Fibroblast of peridontal ligament (primary cell): ENCODE results near the gene PRIM2.
"Not testable (repeated sequence)": the region's sequence is repeated elsewhere in the genome, so short reads cannot be mapped to it uniquely, and the experiment has no call there.

Experiments
- DNase-seq: peaks from one replicate; pipeline ENCODE4 v3.0.0-alpha.2; 2010; ENCODE audit errors: extremely low read depth

PRIM2 gene

DNA sequence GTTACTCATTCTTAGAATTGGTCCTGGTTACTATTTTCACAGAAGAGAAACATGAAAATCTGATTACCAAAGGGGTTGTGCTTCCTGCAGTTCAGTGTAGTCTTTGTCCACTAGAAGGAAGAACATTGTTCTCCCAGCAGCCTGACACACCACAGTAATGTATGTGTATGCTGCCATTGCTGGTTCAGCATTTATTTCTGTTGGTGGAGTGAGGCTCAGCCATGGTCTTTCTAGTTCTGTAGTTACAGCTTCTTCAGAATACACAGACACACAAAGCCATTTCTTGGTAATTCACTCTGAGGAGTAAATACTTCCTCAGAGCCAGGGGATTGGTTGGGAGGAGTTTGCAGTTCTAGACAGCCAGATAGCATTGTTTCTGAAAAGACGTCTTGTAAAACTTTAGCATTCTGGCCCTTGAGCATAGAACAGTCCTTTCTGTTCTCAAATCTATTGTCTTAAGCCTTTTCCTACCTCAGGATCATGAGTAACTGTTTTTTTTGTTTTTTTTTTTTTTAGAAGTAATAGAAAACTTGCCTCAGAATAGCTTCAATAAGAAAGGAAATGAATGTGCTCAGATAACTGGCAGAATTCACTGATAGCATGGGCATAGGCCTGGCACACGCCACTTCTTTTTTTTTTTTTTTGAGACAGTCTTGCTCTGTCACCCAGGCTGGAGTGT lies 128.5 kb downstream of the PRIM2 start:
- peak; percentile 27 for DNase-seq

DNA sequence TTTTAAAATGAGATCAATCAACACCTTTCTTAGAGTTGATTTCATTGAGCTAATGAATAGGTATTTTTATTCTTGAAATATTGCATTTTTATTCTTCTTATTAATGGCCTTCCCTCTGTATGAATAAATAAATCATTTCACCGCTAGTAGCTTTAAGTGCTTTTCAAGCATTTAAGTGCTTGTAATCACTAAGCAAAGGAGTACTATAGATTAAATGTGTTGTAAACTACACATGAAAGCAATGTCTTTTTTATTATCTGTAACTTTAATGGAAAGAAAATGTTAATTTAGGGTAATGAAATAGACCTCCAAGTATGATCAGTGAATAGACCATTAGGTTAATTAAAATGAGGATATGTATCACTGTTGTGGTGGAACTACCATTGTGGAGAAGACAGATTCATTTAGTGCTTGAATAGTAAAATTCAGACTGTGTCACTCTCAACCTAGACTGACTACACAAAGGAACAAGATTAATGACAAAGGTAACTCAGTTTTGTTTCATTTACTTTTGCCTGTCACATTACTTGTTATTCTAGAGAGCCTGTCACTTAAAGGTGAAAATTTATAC lies 132.2 kb downstream of the PRIM2 start:
- DNase-seq = not testable (repeated sequence)

DNA sequence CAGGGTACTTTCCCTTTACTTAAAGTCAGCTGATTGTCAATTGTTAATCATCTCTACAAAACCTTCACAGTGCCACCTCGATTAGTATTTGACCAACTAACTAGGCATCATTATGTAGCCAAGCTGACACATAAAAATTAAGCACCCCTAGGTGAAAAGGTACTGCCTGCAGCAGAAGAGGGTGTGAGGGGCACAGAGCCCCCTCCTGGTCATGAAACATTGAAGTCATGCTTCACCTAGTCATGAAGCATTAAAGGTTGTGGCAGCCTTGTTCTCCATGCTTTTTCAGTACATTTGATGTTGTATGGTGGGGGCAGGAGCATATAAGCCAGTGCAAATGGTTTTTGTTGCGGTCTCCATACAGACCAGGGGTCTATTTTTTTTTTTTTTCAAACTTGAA lies 142.4 kb downstream of the PRIM2 start:
- DNase-seq = not testable (repeated sequence)

DNA sequence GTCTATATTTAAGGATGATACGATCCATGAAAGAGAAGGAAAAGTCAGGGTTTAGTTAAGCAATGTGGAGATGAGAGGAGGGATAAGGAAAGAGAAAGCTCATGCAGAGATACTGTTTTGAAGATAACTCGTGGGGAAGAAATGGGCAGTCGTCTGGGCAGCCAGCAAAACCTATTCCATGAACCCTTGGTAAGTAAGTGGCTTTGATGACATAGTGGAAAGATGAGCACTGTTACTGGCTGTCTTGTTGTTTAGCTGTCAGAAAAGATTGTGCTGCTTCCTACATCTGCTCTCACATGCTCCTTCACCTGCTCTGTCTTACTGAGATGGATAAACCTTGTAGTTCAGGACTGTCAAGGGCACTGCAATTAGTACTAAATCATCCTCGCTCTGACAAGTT lies 143.6 kb downstream of the PRIM2 start:
- DNase-seq = not testable (repeated sequence)

DNA sequence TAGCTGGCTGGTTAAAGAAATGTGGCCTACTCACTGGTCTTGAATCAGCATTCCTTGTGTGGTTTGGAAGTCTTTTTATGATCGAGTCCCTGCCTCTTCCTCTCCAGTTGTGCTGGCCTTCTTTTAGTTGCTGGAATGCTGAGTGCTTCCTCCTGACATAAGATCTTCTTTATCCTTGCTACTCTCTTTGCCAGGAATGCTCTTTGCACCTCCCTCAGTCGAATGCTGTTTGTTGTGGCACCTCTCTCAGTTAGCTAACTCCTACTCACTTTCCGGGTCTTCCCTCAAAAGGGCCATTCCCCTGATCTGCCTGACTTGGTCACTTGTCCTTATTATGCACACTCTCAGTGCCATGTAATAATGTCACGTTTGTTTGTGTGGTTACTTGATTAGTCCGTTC lies 146.4 kb downstream of the PRIM2 start:
- DNase-seq = not testable (repeated sequence)

DNA sequence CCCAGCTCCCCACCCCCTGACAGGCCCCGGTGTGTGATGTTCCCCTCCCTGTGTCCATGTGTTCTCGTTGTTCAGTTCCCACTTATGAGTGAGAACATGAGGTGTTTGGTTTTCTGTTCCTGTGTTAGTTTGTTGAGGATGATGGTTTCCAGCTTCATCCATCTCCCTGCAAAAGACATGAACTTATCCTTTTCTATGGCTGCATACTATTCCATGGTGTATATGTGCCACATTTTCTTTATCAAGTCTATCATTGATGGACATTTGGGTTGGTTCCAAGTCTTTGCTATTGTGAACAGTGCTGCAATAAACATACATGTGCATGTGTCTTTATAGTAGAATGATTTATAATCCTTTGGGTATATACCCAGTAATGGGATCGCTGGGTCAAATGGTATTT lies 148.5 kb downstream of the PRIM2 start:
- DNase-seq = not testable (repeated sequence)

DNA sequence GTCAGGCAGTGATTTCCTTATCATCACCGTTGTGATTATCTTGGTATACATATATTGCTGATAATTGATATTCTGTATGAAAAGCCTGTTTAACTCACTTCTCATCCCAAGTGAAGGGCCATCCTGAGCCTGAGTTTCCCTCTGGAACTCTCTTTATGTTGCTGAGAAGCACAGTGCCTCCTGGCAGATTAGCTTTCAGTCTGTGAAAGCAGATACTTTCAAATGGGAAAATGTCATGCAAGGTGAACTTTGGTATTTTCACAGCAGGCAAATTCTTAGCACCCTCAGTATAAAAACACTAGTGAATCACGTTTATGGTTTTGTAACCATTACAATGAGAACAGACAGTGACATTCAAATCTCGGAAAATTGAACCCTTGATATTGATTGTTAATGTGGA lies 151.6 kb downstream of the PRIM2 start:
- DNase-seq = peak; percentile 25

DNA sequence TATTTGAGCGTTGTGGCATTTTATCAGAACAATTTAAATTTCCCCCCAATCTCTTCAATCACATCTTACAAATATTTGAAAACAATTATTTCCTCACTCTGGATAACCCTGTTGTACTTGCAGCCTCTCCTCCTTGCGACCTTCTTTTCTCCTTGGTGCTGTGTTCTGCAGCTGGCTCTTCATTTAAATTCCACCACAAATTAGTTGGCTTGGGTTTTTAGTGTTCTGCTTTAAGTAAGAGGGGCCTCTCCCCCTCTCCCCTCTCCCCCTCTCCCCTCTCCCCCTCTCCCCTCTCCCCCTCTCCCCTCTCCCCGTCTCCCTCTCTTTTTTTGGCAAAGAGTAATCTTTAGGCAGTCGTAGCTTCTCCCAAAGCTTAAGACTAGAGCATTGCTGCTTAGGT lies 152.7 kb downstream of the PRIM2 start:
- not testable (repeated sequence) for DNase-seq

DNA sequence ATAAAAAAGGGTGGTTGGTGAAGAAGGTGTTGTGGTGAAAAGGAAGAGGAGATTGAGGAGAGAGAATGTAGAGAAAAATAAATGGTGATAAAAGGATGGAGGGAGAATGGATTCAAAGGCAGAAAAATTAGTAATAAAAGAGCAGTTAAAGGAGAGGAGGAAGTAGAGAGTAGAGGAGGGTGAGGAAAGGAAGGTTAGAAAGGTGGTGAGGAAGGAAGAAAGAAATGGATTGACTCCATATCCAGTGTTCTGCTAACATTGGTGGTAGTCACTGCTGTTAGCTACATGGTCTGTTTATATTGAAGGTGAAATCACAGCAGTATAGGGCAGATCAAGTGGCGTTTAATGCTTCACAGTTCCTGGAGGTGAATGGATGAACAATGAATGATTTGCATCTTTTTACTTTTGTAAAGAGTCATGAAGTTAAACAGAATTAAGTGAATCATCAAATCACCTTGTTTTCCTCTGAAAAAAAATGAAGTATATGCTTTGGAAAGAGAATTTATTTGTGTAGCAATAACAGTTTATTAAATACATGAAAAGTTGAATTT lies 154.0 kb downstream of the PRIM2 start:
- DNase-seq = not testable (repeated sequence)

DNA sequence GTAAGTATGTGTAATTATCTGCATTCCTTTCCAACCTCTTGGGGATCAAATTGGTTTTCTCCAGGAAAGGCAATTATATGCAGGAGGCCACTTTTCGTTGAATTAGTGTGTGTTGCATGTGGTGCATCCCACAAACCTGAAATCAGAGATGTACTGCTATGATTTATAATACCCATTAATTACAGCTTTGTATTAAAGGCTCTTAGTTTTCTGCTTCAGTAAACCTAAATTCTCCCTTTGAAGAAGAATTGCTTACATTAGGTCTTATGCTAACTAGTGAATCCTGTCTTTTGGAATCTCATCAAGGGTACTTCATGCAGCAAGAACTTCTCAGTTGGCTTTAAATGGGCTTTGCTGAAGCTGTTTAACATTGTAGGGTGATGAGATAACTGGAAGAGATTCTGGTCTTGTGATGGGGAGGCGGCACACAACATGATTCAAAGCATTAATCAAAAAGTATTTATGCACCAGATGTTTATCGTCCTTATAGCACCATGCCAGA lies 155.5 kb downstream of the PRIM2 start:
- peak; percentile 99 for DNase-seq

DNA sequence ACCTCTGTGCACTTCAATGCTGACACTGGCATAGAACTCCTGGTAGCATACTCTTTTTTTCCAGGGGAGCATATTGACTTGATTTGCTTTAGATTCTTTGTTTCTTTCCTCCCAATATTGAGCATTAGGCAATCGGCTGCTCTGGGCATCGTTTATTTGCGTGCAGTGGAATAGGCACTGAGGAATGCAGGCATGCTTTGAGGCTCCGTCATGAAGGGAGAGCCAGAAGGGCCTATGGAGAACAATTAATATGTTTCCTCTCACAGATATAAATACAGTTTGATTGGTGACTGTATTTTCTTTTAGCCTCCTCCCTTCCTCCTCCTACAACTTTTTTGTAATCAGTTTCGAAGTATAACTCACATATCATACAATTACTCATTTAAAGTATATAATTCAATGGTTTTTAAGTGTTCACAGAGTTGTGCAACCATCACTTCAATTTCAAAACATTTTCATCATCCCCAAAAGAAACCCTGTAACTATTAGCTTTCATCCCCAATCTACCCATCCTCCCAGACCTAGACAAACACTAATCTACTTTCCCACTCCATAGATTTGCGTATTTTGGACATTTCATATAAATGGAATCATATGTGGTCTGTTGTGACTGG lies 157.5 kb downstream of the PRIM2 start:
- peak; percentile 97 for DNase-seq

DNA sequence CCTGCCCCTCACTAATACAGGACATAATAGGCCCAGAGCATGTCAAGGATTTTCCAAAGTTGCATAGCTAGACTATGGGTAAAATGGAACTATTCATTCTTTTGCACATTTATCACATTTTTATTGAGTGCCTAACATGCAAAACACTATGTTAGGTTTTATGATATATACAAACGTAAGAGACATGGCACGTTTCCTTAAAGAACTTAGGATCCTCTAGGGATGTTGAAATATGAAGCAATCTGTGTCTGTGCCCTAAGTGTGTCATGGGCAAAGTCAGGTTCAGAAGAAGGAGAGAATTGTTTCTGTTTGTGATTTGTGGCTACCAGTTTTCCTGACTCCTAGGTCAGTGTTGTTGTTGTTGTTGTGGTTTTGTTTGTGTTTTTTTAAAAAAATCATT lies 158.2 kb downstream of the PRIM2 start:
- peak; percentile 63 for DNase-seq

DNA sequence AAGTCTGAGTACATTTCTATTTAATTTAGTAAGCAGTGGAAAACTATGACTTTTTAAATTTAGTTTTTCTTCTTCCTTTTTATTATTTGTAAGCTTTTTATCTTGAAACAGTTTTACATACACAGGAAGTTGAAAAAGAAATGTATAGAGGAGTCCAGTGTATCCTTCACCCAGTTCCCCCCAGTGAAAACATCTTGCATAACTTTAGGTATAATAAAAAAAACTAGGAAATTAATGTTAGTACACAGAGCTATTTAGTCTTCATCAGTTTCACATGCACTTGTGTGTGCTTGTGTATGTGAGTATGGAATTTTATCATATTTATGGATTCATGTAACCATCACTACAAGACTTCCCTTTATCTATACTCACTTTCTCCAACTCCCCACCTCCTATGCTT lies 162.8 kb downstream of the PRIM2 start:
- DNase-seq = not testable (repeated sequence)

DNA sequence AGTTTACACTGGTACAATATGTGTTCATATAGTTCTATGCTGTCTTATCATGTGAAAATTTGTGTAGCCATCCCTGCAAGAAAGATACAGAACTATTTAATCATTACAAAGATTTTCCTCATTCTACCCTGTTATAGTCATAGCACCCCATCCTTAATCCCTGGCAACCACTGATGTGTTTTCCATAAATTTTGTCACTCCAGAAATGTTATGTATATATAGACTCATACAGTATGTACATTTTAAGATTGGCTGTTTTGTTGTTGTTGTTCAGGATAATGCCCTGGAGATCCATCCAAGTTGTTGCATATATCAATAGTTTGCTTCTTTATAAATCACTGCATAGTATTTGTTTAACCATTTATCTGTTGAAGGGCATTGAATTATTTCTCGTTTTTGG lies 163.7 kb downstream of the PRIM2 start:
- not testable (repeated sequence) for DNase-seq

DNA sequence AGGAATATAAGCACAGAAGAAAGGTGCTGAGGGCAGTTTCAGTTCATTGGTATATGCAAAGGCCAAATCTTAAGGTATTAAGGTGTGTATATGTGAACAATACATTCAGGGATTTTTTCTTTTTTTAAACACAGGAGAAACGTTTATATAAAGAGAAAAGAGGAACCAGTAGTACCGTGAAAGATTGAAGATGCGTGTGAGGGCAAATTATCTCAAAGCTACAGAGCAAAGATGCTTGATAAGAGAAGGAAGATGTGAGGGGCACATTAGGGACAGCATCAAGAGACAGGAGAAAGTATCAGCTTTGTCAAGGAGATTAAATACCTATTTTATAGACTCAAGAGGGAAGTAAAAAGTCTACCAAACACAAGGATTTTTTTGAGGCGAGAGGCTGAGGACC lies 165.0 kb downstream of the PRIM2 start:
- not testable (repeated sequence) for DNase-seq

DNA sequence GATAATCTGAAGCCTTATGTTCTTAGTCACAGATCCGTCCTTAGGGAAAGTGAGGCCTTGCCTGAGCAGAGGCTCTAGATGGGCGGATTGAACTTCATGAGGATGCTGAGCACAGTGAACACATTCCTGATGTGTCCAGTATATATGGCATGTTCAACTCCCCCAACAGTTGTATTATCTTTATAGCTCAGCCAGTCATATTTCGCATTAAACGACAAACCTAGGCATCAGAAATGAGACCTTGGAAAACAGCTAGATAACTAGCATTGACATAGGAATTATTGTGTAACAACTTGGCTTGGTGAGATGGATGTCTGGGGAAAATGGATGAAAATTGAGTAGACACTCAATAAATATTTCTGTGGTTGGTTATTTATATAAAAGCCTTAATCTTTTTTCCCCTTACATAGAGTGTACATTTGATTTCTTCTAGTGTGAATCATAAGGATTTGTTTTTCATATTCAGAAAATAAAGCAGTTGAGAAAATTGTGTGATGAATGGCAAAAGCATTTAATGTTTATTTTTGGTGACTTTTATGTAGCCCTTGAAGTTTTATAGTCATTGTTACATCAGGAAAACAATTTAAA lies 169.2 kb downstream of the PRIM2 start:
- DNase-seq = peak; percentile 69

DNA sequence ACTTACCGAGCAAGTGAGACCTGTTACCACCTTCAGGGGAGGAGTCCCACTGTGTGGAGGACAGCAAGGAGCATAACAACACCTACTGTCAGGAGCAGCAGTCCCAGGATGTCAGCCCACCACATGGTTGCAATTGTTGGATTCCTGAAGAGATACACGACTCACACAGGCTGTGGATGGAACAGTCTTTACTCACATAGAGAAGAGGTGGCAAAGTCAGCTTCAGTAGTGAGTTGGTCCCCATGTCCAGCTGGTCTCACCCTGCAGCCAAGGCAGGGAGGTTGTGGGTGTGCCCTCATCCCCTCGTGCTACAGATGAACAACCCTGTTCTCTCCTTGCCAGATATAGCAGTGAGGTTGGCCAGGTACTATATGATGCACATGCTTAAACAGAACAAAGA lies 171.1 kb downstream of the PRIM2 start:
- not testable (repeated sequence) for DNase-seq

DNA sequence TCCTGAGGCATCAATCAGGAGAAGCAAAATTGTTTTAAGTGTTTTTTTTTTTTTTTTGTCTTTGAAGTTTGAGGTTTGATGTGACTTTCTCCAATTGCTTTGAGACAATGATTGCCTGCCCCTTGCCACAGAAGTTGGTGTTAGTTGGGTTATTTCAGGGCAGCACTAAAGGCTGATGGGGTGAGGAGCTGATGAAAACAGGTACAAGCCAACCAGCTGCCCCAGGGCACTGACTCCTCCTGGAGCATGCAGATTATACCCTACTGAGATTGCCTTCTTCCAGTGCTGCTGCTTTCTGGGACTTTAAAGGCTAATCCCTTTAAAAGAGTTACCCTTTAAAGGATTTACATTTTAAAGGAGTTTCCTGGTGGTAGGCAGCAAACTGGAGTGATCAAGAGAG lies 172.5 kb downstream of the PRIM2 start:
- not testable (repeated sequence) for DNase-seq

DNA sequence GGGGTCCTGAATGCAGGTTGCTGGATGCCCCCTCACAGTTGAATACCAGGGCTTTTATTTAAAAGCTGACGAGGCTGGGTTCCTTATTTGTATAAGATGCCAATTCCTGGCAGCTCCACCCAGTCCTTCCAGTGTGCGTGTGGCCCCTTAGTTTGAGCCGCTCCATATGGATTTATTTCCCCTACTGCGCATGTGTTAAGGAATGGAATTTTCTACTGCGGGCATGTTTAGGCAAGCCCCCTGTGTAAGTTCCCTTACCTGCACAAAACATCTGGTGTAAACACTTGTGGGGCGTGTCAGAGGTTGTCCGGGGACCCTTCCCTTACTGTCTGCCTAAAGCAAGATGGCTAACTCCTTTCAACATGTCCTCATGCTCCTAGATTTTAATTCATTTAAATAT lies 174.4 kb downstream of the PRIM2 start:
- DNase-seq = not testable (repeated sequence)

DNA sequence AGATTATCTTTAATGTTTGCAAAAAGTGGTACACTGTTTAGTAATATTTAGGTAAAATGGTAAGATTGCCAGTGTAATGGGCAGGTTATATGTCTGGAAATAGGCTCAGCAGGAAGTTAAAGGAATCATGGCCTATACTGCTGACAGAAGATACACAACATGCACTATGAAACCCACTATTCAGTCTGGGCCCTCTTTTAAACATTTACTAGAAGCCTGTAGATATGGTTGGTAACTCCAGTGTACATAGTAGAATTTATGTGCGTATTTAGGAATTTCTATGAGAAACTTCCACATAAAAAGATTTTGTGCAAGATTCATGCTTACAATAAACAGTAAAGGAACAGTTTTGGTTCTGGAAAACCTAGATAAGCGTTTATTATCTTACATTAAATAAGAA lies 178.8 kb downstream of the PRIM2 start:
- not testable (repeated sequence) for DNase-seq

DNA sequence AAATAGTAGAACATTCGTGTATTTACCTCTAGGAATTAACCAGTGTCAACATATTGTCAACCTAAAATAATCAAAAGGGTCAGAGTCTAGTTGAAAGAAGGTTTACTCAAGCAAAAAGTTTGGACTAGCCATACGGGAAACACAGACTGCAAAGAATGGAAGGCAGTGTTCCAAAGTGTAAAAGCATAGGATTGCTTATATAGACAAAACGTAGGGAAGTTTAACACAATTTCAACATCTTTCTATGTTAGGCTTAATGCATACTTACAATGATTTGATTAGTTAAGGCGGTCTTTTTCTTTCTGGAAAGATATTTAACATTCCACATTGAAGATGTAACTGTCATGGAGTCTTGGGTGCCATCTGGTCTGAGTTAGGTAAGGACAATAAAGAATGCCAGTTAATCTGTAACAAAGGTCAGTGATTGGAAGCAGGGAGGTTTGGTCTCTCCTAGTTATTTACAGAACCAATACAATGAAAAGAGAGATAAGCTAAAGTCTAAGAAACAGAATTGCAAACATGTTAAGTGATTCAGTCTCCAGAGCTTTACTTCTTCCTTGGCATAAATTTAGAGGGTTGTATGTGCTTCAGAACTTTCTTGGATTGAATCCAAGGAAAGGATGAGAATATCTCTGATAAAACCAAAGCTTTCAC lies 183.1 kb downstream of the PRIM2 start:
- DNase-seq = peak; percentile 73

DNA sequence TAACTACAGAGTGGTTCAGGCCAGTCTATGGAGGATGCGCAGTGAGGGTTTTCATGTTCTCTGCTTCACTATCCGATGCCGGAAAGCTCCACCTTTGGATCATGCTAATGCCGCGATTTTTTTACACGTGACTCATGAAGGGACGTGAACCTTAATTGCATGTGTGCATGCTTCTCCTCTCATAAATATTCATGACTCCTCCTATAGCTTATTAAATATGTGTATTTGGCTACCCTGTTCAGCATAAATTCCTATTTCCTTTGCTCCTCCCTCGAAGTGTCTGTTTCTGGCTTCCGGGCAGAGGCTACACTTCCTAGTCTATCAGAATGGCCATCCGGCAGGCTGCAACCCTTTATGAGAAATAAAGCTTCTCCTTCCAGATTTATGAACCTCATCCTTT lies 185.0 kb downstream of the PRIM2 start:
- DNase-seq = not testable (repeated sequence)
